HG03060 (cell line): ENCODE measurements around the gene NIT1.

Experiments
- ATAC-seq: cut with Tn5 transposase; IDR thresholded peaks from one replicate; pipeline ENCODE4 v1.9.1; 2021; ENCODE audit warnings: low read depth, moderate number of reproducible peaks; ENCODE audit not compliant: unreplicated experiment

Gene NIT1

GRCh38 chr1:161140755-161141400 lies 23.0 kb downstream of the NIT1 start:
- ATAC-seq = no peak

- no peak for ATAC-seq
These were observed 27.9 kb downstream of the NIT1 start for GRCh38 chr1:161145832-161146231.

GRCh38 chr1:161153176-161153575 lies 35.3 kb downstream of the NIT1 start:
- no peak for ATAC-seq

GRCh38 chr1:161153682-161154337 lies 35.9 kb downstream of the NIT1 start, which contains the start of gene UFC1:
UFC1 (plus strand) TSS chr1:161153978; CDS start chr1:161153998, 20 bp downstream.
- ATAC-seq = peak; percentile 61

GRCh38 chr1:161157867-161158266 lies 40.0 kb downstream of the NIT1 start:
- no peak for ATAC-seq

- ATAC-seq = no peak
These were observed 40.6 kb downstream of the NIT1 start for GRCh38 chr1:161158316-161159010.

GRCh38 chr1:161159087-161159912 lies 41.4 kb downstream of the NIT1 start, which contains the start of gene USP21:
USP21 (plus strand) TSS chr1:161159500; CDS start chr1:161160641, 1,141 bp downstream.
- peak; percentile 82 for ATAC-seq

GRCh38 chr1:161159913-161160243 lies 42.0 kb downstream of the NIT1 start:
- ATAC-seq = no peak

GRCh38 chr1:161160671-161161145 lies 42.8 kb downstream of the NIT1 start:
- ATAC-seq = no peak

GRCh38 chr1:161161652-161162051 lies 43.7 kb downstream of the NIT1 start:
- ATAC-seq = no peak

GRCh38 chr1:161162052-161162451 lies 44.1 kb downstream of the NIT1 start:
- ATAC-seq = no peak

- no peak for ATAC-seq
These were observed 44.9 kb downstream of the NIT1 start for GRCh38 chr1:161162806-161163205.

GRCh38 chr1:161163793-161164192 lies 45.9 kb downstream of the NIT1 start:
- no peak for ATAC-seq

GRCh38 chr1:161164901-161165610 lies 47.2 kb downstream of the NIT1 start:
- ATAC-seq = no peak

GRCh38 chr1:161165742-161166668 lies 48.1 kb downstream of the NIT1 start, which contains the start of gene PPOX:
PPOX (plus strand) TSS chr1:161166426; CDS start chr1:161166848, 422 bp downstream.
- ATAC-seq = peak; percentile 97

GRCh38 chr1:161166669-161167548 lies 49.0 kb downstream of the NIT1 start:
- no peak for ATAC-seq

GRCh38 chr1:161168906-161169305 lies 51.0 kb downstream of the NIT1 start:
- no peak for ATAC-seq
